D721Med (cell line): ENCODE results near the gene MED15.

ENCODE experiments used
- DNase-seq: peaks from one replicate; pipeline ENCODE4 v3.0.0; 2011; ENCODE audit warnings: low spot score; ENCODE audit not compliant: insufficient read length
- FAIRE-seq: peaks from 2 replicates; lab custom pipeline; 2011; peaks lifted over from hg19 to GRCh38; lab: Jason Lieb, UNC
- CTCF ChIP-seq: IDR thresholded peaks from 2 replicates; pipeline ENCODE4 v1.5.1; 2012; ENCODE audit warnings: mild to moderate bottlenecking, control low read depth; ENCODE audit not compliant: insufficient read depth; ENCODE audit errors: missing control alignments

Gene MED15

GRCh38 chr22:20522134-20523004 is 15.0 kb downstream of the MED15 start:
- DNase-seq (no peak), FAIRE-seq (no peak)
- no peak for TF ChIP-seq CTCF

GRCh38 chr22:20523086-20523983 is 15.9 kb downstream of the MED15 start:
- TF ChIP-seq CTCF = no peak
- FAIRE-seq (no peak), DNase-seq (no peak)

- DNase-seq (no peak), FAIRE-seq (no peak)
- TF ChIP-seq CTCF = no peak
Measured at GRCh38 chr22:20524004-20524481, 16.6 kb downstream of the MED15 start.

- no peak for DNase-seq
- FAIRE-seq = no peak
- no peak for TF ChIP-seq CTCF
Measured at GRCh38 chr22:20525048-20525447, 17.6 kb downstream of the MED15 start.

- FAIRE-seq (no peak), DNase-seq (no peak)
- TF ChIP-seq CTCF = no peak
Measured at GRCh38 chr22:20526305-20526627, 18.9 kb downstream of the MED15 start.

- TF ChIP-seq CTCF = no peak
Measured at GRCh38 chr22:20526628-20527355, 19.4 kb downstream of the MED15 start.

More at GRCh38 chr22:20526628-20527355, 19.4 kb downstream of the MED15 start:
- DNase-seq = no peak
- FAIRE-seq = no peak
